GM21526 (cell line): Measurements from ENCODE around the gene ERCC1.

Experiments used
- ATAC-seq: cut with Tn5 transposase; IDR thresholded peaks from one replicate; pipeline ENCODE4 v1.9.1; 2021; ENCODE audit warnings: moderate library complexity; ENCODE audit not compliant: unreplicated experiment, low FRiP score

ERCC1 gene

DNA sequence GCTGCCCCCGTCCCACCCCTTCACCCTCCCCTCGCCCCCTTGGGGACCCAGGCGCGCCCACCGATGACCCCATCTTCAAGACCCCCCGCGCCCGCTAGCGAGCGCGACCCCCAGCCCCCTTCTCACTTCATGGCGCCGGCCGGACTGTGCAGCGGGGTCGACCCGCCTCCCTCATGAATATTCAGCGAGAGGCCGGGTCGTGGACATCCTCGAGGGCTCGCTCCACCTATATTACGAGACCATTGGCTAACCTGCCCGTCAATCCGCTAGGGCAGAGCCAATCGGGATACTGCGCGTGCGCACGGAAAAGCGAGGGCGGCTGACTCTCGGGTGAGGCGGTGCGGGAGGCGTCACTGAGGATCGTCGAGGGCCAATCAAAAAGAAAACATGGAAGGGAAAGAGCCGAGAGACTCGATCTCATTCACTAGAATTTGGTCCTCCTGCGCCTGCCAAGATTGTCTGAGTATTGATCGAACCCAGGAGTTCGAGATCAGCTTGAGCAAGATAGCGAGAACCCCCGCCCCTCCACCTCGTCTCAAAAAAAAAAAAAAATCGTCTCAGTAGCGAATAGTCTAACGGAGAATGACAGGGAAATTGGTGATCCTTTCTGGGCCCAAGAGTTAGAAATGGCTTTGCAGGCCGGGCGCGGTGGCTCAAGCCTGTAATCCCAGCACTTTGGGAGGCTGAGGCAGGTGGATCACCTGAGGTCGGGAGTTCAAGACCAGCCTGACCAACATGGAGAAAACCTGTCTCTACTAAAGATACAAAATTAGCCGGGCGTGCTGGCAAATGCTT, 53.1 kb downstream of the ERCC1 start, which contains the start of gene ERCC2:
Gene ERCC2 (minus strand): TSS at position 164 of the 795 bp plus-strand sequence. CDS start 33 bp downstream, at position 131.
- peak; percentile 86 for ATAC-seq

DNA sequence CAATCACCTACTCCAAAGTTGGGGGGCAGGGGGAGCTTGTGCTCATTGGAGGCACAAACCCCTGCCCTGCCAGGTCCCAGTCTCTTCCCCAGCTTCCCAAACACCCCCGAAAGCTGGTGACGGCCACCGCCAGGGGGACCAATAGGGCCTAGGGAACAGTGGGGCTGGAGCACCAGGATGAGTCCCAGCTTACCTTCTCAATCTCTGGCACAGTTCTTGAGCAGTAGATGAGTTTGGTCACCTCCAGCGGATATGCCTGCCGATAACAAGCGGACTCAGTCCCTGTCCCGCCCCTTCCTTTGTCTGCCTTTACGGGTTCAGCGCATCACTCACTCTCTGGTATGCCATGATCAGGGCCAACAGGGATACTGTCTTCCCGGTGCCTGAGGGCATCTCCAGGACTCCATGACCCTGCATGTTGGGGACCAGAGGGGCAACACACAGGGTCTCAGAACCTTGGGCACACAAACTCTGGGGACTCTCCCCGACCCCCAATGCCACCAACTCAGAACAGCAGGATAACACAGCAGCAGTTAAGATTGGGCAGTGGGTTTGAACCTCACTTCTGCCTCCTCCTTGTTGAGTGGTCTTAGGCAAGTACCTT, 54.9 kb downstream of the ERCC1 start:
- no peak for ATAC-seq

DNA sequence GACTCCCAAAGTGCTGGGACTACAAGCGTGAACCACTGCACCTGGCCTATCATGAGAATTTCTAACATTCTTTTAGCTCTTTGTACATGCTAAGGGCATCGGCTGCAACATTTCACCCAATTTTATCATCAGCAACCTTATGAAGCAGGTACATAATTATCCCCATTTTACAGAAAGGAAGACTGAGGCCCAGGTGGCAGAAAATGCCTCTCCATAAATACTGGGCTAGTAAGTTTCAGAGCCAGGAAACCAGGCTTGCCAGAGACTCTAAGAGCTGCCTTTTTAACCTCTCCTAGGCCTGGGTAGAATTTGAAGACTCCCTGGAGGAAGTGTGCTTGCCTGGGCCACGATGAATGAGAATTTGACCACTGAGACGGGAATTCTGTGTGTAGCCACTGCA, 55.6 kb downstream of the ERCC1 start:
- no peak for ATAC-seq

DNA sequence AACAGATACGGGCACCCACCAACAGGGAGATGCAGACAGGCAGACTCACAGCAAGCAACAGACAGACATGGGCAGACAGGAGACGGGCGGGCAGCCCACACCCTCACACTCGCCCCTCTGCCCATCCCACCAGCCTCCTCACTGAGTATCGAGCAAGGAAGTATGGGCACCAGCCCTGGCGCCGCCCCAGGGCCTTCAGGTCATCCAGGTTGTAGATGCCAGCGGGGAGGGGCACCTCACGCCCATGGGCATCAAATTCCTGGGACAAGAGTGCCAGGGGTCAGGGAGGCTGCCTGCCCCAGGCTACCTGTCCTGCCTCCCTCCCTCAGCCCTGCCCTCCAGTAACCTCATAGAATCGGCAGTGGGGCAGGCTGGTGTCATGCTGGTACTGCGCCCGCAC, 59.0 kb downstream of the ERCC1 start:
- ATAC-seq: no peak

DNA sequence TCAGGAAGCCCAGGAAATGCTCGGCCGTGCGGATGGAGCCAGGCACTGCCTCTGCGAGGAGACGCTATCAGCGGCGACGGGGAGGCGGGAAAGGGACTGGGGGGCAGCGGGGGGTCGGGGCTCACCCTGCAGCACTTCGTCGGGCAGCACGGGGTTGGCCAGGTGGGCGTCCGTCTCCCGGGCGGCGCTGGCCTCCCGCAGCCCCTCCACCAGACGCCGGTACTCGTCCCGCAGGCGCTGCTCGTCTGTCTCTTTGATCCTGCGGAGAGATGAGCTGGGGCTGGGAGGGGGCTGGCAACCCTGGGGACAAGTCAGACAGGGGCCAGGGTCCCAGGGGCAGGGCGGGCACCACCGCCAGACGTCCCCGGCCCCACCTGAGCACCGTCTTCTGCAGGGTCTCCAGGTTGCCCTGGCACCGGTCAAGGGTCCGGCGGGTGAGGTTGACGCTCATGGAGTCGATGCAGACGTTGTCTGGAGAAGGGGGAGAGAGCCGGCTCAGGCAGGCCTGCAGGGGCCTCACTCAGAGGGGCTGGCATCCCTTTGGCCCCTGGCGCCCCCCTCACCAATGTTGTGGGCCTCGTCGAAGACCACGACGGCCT, 59.8 kb downstream of the ERCC1 start:
- ATAC-seq: no peak

DNA sequence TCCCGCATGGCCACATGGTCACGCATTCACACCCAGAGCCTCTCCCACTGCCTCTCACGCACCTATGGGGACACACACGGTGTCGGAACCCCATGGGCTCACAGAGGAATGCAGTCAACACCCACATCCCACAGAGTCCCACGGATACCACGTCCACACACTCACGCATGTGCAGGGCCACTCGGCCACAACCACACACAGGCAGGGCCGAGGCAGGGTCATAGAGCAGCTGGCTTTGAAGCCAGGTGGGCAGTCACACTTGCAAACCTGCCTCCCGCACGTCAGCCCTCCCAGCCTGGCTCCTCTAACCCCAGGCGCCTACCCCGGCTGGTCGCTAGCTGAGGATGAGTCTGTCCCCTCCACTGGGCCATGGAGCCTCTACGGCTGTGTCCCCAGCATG, 61.4 kb downstream of the ERCC1 start:
- no peak for ATAC-seq

DNA sequence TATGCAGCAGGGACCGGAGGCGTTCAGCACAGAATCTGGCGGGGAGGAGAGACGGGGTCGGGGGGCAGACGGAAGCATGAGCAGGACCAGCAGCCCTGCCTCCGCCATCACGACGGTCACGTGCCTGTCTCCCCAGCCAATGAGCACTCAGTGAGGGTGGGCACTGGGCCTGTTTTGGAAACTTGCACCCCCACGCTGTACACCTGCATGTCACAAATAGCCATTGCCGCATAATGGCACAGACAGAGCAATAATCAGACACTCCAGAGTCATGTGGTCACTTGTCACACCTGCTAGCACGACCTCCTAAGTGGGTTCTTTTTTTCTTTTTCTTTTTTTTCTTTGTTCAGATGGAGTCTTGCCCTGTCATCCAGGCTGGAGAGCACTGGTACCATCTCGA, 62.1 kb downstream of the ERCC1 start:
- ATAC-seq: no peak

DNA sequence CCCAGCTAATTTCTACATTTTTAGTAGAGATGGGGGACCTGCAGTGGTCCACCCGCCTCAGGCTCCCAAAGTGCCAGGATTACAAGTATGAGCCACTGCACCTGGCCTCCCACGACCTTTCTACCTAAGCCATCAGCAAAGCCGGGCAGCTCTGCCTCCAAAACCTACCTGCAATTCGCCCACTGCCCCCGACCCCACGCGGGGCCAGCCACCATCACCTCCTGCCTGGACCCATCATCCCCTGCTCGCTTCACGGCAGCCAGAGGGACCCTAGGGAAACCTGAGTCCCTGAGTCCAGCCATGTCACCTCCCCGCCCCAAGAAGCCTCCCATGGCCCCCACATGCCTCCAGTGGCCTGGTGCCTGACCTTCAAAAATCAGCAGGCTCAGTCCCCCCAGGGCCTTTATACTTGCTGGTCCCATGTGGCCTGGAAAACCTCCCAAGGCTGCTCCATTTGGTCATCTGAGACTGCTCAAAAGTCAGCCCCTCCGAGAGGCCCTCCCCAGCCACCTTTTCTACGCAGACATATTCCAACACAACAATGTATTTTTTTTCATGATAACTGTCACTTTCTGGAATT, 65.4 kb downstream of the ERCC1 start:
- no peak for ATAC-seq

DNA sequence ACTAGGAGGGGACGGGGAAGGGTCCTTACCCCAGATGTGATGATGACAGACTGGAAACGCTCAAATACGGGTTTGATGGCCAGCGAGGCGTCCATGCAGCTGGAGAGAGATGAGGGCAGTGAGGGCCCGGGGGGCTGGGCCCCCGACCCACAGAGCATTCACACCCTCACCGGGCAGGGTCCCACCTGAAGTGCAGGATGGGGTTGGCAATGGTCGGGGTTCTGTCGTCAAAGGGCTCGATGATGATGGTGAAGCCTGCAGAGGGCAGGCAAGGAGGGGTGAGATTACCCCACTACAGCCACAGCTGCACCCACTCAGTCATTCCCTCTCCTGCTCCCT, 66.3 kb downstream of the ERCC1 start:
- ATAC-seq: no peak
